Activated CD4-positive, alpha-beta memory T cell treated with anti-CD3 and anti-CD28 coated beads, Interleukin-2, amount 10 ng/mL, durations not matched to agents 7 days and 5 days (primary cell): ENCODE measurements around the gene CD109. TPM values are rescaled to one million over a fixed set of nuclear protein-coding genes. Genes with fewer than 3 reads are reported as not detected.

ENCODE experiments used
- CTCF ChIA-PET: fragments of 350-600 bp; sonication (Branson Sonifier 250); formaldehyde crosslinking; loops from one replicate; lab custom pipeline; 2021; ENCODE audit warnings: antibody characterized with exemption, inconsistent platforms; lab: Charles Lee
- POLR2A ChIA-PET: fragments of 350-600 bp; sonication (Branson Sonifier 250); formaldehyde crosslinking; loops from one replicate; lab custom pipeline; 2021; ENCODE audit warnings: antibody characterized with exemption; lab: Charles Lee
- DNase-seq: peaks from one replicate; pipeline ENCODE4 v3.0.0-alpha.2; 2020
- H3K27ac Mint-ChIP-seq: one replicate; pipeline ENCODE4 v1.8.0; 2021; ENCODE audit warnings: mild to moderate bottlenecking, mixed read lengths
- H3K27me3 Mint-ChIP-seq: one replicate; pipeline ENCODE4 v1.8.0; 2021; ENCODE audit warnings: mixed read lengths
- H3K36me3 Mint-ChIP-seq: one replicate; pipeline ENCODE4 v1.8.0; 2021; ENCODE audit warnings: low read depth, mixed read lengths
- H3K4me1 Mint-ChIP-seq: one replicate; pipeline ENCODE4 v1.8.0; 2021; ENCODE audit warnings: mixed read lengths
- H3K4me3 Mint-ChIP-seq: one replicate; pipeline ENCODE4 v1.8.0; 2021; ENCODE audit warnings: mild to moderate bottlenecking, mixed read lengths
- H3K9me3 Mint-ChIP-seq: one replicate; pipeline ENCODE4 v1.8.0; 2021; ENCODE audit warnings: mixed read lengths
- total RNA-seq, 2 experiments: library from RNA; stranded (reverse); gene quantifications; one replicate each; pipeline ENCODE4 v1.2.3, GENCODE V29; 2021

Gene CD109
- total RNA-seq, 2 experiments from 2014 or later: 13.6 to 15.0 TPM

DNA sequence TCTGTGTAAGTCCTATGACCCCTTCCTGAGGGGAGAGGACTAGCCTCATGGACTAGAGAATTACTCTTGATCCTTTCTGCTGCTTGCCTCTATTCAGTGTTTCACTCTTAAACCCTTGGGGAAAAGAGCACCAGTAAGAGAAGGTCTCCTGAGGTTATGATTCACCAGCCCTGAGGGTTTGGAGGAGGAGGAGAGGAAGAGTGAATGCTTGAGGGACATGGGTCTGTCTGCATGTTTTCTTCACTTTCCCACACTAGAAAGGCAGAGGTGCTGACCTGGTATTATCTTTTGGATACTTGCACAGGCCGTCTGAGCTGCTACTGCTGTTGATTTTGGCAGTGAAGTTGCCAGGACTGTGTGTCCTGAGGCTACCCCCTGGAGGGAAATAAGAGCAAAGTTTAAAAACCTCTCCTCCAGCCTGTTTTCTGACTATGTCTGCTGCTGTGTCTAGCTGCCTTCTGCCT is 78.3 kb downstream of the CD109 start:
- CTCF ChIA-PET: no interaction called here
- H3K9me3 Mint-ChIP-seq: no peaks in the 10 kb centered on the region
- H3K4me3 Mint-ChIP-seq: no peak overlapping the region
- H3K36me3 Mint-ChIP-seq: peaks cover 4% of the 10 kb centered on the region
- POLR2A ChIA-PET: no interaction called here
- H3K27me3 Mint-ChIP-seq: no peaks in the 10 kb centered on the region
- no peak overlapping the region for H3K27ac Mint-ChIP-seq
- no peaks in the 10 kb centered on the region for H3K4me1 Mint-ChIP-seq
- DNase-seq: no peak

DNA sequence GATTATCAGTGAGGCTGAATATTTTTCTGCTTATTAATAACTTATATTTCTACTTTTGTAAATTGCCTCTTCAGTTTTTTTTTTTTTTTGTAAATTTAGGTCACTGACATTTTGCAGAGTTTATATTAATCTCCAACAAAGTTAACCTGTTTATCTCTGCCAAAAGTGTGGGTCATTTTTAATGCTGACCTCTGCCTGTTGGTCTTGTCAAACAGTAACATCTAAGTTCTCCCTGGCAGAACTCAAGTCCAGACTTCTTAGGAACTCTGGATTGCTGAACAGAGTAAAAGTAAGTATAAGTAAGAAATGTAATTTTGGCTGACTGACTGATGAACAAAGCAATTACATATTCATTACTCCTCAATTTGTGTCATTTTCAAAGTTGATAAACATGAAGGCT is 83.9 kb downstream of the CD109 start:
- H3K36me3 Mint-ChIP-seq: peaks cover 13% of the 10 kb centered on the region
- no peaks in the 10 kb centered on the region for H3K4me1 Mint-ChIP-seq
- POLR2A ChIA-PET: no interaction called here
- no peak overlapping the region for H3K27ac Mint-ChIP-seq
- no peak overlapping the region for H3K4me3 Mint-ChIP-seq
- CTCF ChIA-PET: no interaction called here
- H3K9me3 Mint-ChIP-seq: no peaks in the 10 kb centered on the region
- H3K27me3 Mint-ChIP-seq: no peaks in the 10 kb centered on the region
- DNase-seq: no peak

DNA sequence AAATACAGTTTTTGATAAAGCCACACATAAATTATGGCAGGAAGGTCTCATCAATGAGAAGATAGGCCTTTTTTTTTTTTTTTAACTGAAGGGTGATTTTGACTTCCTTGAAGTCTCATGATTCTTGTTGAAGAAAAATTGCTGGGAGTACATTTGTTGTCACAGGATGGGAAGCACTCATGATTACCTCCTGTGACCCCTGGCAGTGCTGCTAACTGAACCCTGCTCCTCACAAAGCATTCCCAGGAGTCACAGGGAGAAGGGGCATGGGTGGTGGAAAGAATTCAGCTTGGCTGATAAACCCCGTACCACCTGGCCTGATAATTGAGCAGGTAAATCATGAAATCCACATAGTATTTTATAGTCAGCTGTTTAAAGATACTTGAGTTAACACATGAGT is 86.9 kb downstream of the CD109 start:
- Mint-ChIP-seq H3K4me1 (no peaks in the 10 kb centered on the region), H3K27me3 (no peaks in the 10 kb centered on the region), H3K9me3 (no peaks in the 10 kb centered on the region), H3K36me3 (peaks cover 23% of the 10 kb centered on the region), H3K4me3 (no peak overlapping the region), H3K27ac (no peak overlapping the region)
- ChIA-PET POLR2A (no interaction called here), CTCF (interaction anchor here (0.6 kb wide), 1 partner anchor 10 kb away, joined by 4 read pairs; no protein-coding TSS in a partner anchor)
- no peak for DNase-seq

- POLR2A ChIA-PET: no interaction called here
- Mint-ChIP-seq H3K27ac (no peak overlapping the region), H3K27me3 (no peaks in the 10 kb centered on the region), H3K4me1 (peaks cover 8% of the 10 kb centered on the region), H3K9me3 (no peaks in the 10 kb centered on the region), H3K4me3 (no peak overlapping the region), H3K36me3 (peaks cover 28% of the 10 kb centered on the region)
- CTCF ChIA-PET: no interaction called here
- no peak for DNase-seq
Observed at GRCh38 chr6:73784726-73785505, 88.9 kb downstream of the CD109 start.

GRCh38 chr6:73790574-73790973 is 94.6 kb downstream of the CD109 start:
- Mint-ChIP-seq H3K4me1 (peaks cover 8% of the 10 kb centered on the region), H3K4me3 (no peak overlapping the region), H3K27me3 (no peaks in the 10 kb centered on the region), H3K9me3 (no peaks in the 10 kb centered on the region), H3K36me3 (peaks cover 35% of the 10 kb centered on the region), H3K27ac (no peak overlapping the region)
- CTCF ChIA-PET: no interaction called here
- POLR2A ChIA-PET: no interaction called here
- DNase-seq: no peak

GRCh38 chr6:73791336-73791735 is 95.3 kb downstream of the CD109 start:
- DNase-seq: no peak
- H3K4me1 Mint-ChIP-seq: peaks cover 8% of the 10 kb centered on the region
- CTCF ChIA-PET: no interaction called here
- H3K27me3 Mint-ChIP-seq: no peaks in the 10 kb centered on the region
- no peak overlapping the region for H3K27ac Mint-ChIP-seq
- H3K4me3 Mint-ChIP-seq: no peak overlapping the region
- POLR2A ChIA-PET: no interaction called here
- peaks cover 35% of the 10 kb centered on the region for H3K36me3 Mint-ChIP-seq
- H3K9me3 Mint-ChIP-seq: no peaks in the 10 kb centered on the region

GRCh38 chr6:73792738-73793137 is 96.7 kb downstream of the CD109 start:
- Mint-ChIP-seq H3K9me3 (no peaks in the 10 kb centered on the region), H3K36me3 (peaks cover 25% of the 10 kb centered on the region), H3K4me1 (peaks cover 8% of the 10 kb centered on the region), H3K27me3 (no peaks in the 10 kb centered on the region), H3K4me3 (no peak overlapping the region), H3K27ac (no peak overlapping the region)
- ChIA-PET POLR2A (interaction anchor here (1.1 kb wide), 1 partner anchor 71 kb away, joined by 3 read pairs; no protein-coding TSS in a partner anchor), CTCF (no interaction called here)
- DNase-seq: no peak

GRCh38 chr6:73796881-73797280 is 100.9 kb downstream of the CD109 start:
- Mint-ChIP-seq H3K36me3 (peaks cover 18% of the 10 kb centered on the region), H3K4me1 (peaks cover 7% of the 10 kb centered on the region), H3K4me3 (no peak overlapping the region), H3K9me3 (no peaks in the 10 kb centered on the region), H3K27ac (no peak overlapping the region), H3K27me3 (no peaks in the 10 kb centered on the region)
- no peak for DNase-seq
- POLR2A ChIA-PET: no interaction called here
- CTCF ChIA-PET: no interaction called here

DNA sequence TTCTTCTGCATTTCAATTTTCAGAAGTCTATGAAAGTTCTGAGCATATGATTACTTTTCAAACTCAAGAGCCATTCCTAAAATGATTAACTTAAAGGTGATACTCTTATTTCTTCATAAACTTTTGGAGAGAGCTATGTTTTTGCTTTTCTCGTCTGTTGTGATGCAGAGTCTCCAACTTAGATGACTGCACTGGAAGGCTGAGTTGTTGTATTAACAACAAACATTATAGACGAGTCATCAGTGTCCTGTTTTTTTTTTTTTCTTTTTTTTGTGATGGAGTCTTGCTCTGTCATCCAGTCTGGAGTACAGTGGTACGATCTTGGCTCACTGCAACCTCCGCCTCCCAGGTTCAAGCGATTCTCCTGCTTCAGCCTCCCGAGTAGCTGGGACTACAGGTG is 101.9 kb downstream of the CD109 start:
- H3K27me3 Mint-ChIP-seq: no peaks in the 10 kb centered on the region
- H3K36me3 Mint-ChIP-seq: peaks cover 12% of the 10 kb centered on the region
- no peaks in the 10 kb centered on the region for H3K9me3 Mint-ChIP-seq
- peaks cover 7% of the 10 kb centered on the region for H3K4me1 Mint-ChIP-seq
- H3K27ac Mint-ChIP-seq: no peak overlapping the region
- H3K4me3 Mint-ChIP-seq: no peak overlapping the region
- POLR2A ChIA-PET: no interaction called here
- no peak for DNase-seq
- CTCF ChIA-PET: interaction anchor here (1.6 kb wide), 1 partner anchor 18 kb away, joined by 3 read pairs; no protein-coding TSS in a partner anchor

DNA sequence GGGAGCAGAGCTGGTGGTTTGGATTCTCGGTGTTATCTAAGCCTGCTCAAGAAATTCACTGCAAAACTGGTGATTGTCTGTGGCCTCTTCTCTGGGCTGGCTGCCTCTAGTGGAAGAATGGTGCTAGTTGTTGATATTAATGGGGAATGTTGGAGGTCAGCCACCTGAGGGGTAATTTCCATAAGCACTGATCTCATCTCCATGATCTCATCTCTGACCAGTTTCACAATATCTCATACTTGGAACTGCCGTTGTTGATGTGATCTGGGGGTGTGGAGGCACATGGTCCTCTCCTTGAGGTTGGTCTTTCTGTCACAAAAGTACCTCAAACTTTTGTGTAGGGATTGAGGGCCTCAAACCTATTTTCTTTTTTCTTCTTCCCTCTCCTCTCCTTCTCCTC is 102.6 kb downstream of the CD109 start:
- POLR2A ChIA-PET: no interaction called here
- DNase-seq: no peak
- Mint-ChIP-seq H3K27ac (no peak overlapping the region), H3K9me3 (no peaks in the 10 kb centered on the region), H3K4me1 (peaks cover 7% of the 10 kb centered on the region), H3K4me3 (no peak overlapping the region), H3K27me3 (no peaks in the 10 kb centered on the region), H3K36me3 (peaks cover 10% of the 10 kb centered on the region)
- CTCF ChIA-PET: interaction anchor here (1.6 kb wide), 1 partner anchor 17 kb away, joined by 3 read pairs; no protein-coding TSS in a partner anchor

GRCh38 chr6:73800997-73801396 is 105.0 kb downstream of the CD109 start:
- Mint-ChIP-seq H3K36me3 (peaks cover 14% of the 10 kb centered on the region), H3K27me3 (no peaks in the 10 kb centered on the region), H3K9me3 (no peaks in the 10 kb centered on the region), H3K27ac (no peak overlapping the region), H3K4me3 (no peak overlapping the region), H3K4me1 (peaks cover 7% of the 10 kb centered on the region)
- CTCF ChIA-PET: no interaction called here
- DNase-seq: no peak
- POLR2A ChIA-PET: no interaction called here

DNA sequence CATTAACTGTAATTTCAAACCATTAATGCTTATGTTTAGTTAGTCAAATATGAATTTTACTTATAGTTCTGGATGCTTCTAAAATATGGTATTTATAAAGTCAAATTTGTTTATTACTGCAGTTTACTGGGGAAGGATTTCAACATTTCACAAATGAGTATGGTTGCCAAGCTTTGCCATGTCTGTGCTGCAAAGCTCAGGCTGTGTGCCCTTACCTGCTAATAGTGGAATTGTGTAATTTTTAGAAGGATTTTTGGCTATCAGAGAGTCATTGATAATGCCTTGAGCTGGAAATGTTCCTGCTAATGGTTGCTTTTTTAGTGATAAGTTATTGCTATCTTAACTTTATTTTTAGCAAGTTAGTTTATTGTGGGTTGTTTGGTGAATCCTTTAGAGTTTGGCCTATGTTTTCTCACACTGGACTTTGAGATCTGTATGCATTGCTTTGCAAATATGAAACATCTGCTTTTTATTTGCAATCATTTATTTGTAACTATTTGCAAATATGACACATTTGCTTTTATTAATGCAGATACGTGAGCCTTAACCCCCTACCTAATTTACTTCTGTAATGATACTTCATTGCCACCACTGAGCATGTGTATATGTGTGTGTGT is 105.8 kb downstream of the CD109 start:
- H3K4me3 Mint-ChIP-seq: no peak overlapping the region
- peaks cover 7% of the 10 kb centered on the region for H3K4me1 Mint-ChIP-seq
- CTCF ChIA-PET: no interaction called here
- POLR2A ChIA-PET: no interaction called here
- no peaks in the 10 kb centered on the region for H3K27me3 Mint-ChIP-seq
- H3K27ac Mint-ChIP-seq: no peak overlapping the region
- no peak for DNase-seq
- H3K36me3 Mint-ChIP-seq: peaks cover 17% of the 10 kb centered on the region
- no peaks in the 10 kb centered on the region for H3K9me3 Mint-ChIP-seq

DNA sequence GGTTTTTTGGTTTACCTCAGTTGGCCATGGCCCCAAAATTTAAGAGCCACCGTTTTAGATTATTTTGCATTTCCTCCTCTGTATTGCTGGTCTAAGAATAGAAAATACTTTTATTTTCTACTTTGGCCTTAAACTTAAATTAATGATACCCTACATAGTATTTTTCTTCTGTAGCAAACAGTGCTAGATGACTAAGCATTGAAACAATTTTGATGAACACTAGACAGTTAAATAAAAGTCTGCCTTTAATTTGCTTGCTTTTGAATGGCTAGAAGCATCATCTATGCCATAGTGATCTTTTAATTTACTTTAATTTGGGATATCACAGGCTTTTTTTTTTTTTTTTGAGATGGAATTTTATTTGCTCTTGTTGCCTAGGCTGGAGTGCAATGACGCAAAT is 106.4 kb downstream of the CD109 start:
- POLR2A ChIA-PET: no interaction called here
- H3K36me3 Mint-ChIP-seq: peaks cover 17% of the 10 kb centered on the region
- H3K4me3 Mint-ChIP-seq: no peak overlapping the region
- no peaks in the 10 kb centered on the region for H3K27me3 Mint-ChIP-seq
- no peak for DNase-seq
- H3K9me3 Mint-ChIP-seq: no peaks in the 10 kb centered on the region
- H3K4me1 Mint-ChIP-seq: peaks cover 7% of the 10 kb centered on the region
- CTCF ChIA-PET: interaction anchor here (1.4 kb wide), 1 partner anchor 9 kb away, joined by 3 read pairs; no protein-coding TSS in a partner anchor
- H3K27ac Mint-ChIP-seq: no peak overlapping the region
